Measurements from ENCODE around the gene LAMTOR4.
A peak's percentile ranks its signal among the peaks of the same experiment; 100 is the strongest.

The LAMTOR4 gene

GRCh38 chr7:100111914-100112313 lies 36.8 kb upstream of the LAMTOR4 start:
- ChIA-PET POLR2A (no interaction called here), CTCF (interaction anchor here (0.8 to 2.7 kb wide), 3 partner anchors 10 to 29 kb away, joined by 3 to 14 read pairs (median 3); partner anchors contain the start of genes AP4M1 and MCM7)
- no peak for DNase-seq (ENCODE audit: extremely low spot score)
- TF ChIP-seq, protein P1, sequence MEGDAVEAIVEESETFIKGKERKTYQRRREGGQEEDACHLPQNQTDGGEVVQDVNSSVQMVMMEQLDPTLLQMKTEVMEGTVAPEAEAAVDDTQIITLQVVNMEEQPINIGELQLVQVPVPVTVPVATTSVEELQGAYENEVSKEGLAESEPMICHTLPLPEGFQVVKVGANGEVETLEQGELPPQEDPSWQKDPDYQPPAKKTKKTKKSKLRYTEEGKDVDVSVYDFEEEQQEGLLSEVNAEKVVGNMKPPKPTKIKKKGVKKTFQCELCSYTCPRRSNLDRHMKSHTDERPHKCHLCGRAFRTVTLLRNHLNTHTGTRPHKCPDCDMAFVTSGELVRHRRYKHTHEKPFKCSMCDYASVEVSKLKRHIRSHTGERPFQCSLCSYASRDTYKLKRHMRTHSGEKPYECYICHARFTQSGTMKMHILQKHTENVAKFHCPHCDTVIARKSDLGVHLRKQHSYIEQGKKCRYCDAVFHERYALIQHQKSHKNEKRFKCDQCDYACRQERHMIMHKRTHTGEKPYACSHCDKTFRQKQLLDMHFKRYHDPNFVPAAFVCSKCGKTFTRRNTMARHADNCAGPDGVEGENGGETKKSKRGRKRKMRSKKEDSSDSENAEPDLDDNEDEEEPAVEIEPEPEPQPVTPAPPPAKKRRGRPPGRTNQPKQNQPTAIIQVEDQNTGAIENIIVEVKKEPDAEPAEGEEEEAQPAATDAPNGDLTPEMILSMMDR (IDR thresholded peaks at IDR 0.05; ENCODE audit: control extremely low read depth, extremely low read depth, low read depth, missing control alignments) = no peak

- ChIA-PET CTCF (interaction anchor here (1.2 to 2.7 kb wide), 3 partner anchors 10 to 17 kb away, joined by 3 to 9 read pairs (median 5); no protein-coding TSS in a partner anchor), POLR2A (no interaction called here)
- no peak for DNase-seq (ENCODE audit: extremely low spot score)
- TF ChIP-seq, protein P1 (IDR thresholded peaks at IDR 0.05; ENCODE audit: control extremely low read depth, extremely low read depth, low read depth, missing control alignments) = no peak
These were observed 33.7 kb upstream of the LAMTOR4 start for GRCh38 chr7:100115026-100115425.

DNA sequence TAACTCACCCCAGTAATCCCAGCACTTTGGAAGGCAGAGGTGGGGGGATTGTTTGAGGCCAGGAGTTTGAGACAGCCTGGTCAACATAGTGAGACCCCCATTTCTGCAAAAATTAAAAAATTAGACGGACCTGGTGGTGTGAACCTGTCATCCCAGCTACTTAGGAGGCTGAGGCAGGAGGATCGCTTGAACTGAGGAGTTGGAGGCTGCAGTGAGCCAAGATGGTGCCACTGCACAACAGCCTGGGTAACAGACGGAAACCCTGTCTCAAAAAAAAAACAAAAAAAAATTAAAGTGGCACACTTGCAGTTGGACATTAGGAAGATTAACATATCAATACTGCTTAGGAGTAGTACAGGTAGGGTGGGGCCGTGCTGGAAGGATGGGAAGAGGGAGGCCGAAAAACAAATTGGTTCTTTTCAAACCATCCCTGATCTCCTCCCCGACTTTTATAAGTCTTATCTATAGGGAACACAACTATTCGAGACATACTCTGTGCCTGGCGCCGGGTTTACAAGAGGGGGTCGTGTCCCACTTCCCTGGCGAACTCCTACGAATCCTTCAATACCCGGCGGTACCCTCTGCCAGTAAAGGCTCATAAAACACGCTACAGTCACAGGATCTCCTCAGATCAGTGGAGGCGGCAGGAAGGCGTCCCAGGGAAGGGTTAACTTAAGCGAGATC lies 30.2 kb upstream of the LAMTOR4 start:
- ChIA-PET CTCF (no interaction called here), POLR2A (no interaction called here)
- no peak for DNase-seq (ENCODE audit: extremely low spot score)
- TF ChIP-seq, protein P1 (IDR thresholded peaks at IDR 0.05; ENCODE audit: control extremely low read depth, extremely low read depth, low read depth, missing control alignments) = no peak

GRCh38 chr7:100119072-100119969 lies 29.4 kb upstream of the LAMTOR4 start, which contains the start of the genes CNPY4 and TAF6:
TSS of gene CNPY4 (plus strand) at chr7:100119634. CDS start at chr7:100119745, 111 bp downstream.
TSS of gene TAF6 (minus strand) at chr7:100119358. CDS start at chr7:100114209, 5,149 bp downstream.
- ChIA-PET POLR2A (no interaction called here), CTCF (interaction anchor here (6.3 kb wide), 1 partner anchor 13 kb away, joined by 53 read pairs; no protein-coding TSS in a partner anchor)
- TF ChIP-seq, protein P1 (IDR thresholded peaks at IDR 0.05; ENCODE audit: control extremely low read depth, extremely low read depth, low read depth, missing control alignments) = no peak
- peak; percentile 99 for DNase-seq (ENCODE audit: extremely low spot score)

GRCh38 chr7:100119970-100120732 lies 28.6 kb upstream of the LAMTOR4 start:
- ChIA-PET POLR2A (no interaction called here), CTCF (interaction anchor here (6.3 kb wide), 1 partner anchor 12 kb away, joined by 53 read pairs; no protein-coding TSS in a partner anchor)
- TF ChIP-seq, protein P1 (IDR thresholded peaks at IDR 0.05; ENCODE audit: control extremely low read depth, extremely low read depth, low read depth, missing control alignments) = no peak
- DNase-seq (ENCODE audit: extremely low spot score) = no peak

DNA sequence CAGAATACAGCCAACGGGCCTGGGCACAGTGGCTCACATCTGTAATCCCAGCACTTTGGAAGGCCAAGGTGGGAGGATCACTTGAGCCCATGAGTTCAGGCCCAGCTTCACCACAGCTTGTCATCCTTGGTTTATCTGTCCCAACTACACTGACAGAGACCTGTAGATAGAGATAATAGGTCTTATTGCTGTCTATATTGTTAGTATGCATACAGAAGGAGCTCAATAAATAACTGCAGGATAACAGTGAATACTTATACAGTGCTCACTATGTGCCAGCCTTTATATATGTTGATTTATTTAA lies 28.0 kb upstream of the LAMTOR4 start:
- CTCF ChIA-PET = interaction anchor here (6.3 kb wide), 1 partner anchor 12 kb away, joined by 53 read pairs; no protein-coding TSS in a partner anchor
- TF ChIP-seq, protein P1 (IDR thresholded peaks at IDR 0.05; ENCODE audit: control extremely low read depth, extremely low read depth, low read depth, missing control alignments) = no peak
- POLR2A ChIA-PET = no interaction called here
- no peak for DNase-seq (ENCODE audit: extremely low spot score)

Measured in GM10248 (cell line).